ENCODE data around the gene SDF4. TPM values are rescaled to one million over a fixed set of nuclear protein-coding genes. Genes with fewer than 3 reads are reported as not detected.
"Not testable (repeated sequence)": the region's sequence is repeated elsewhere in the genome, so short reads cannot be mapped to it uniquely, and the experiment has no call there.

The SDF4 gene
- total RNA-seq, 1 experiment from 2014 or later: 142 TPM

GRCh38 chr1:1259951-1260600 is 28.3 kb upstream of the SDF4 start:
- DNase-seq (ENCODE audit: low read depth): no peak

- no peak for DNase-seq (ENCODE audit: low read depth)
Observed at GRCh38 chr1:1259540-1259939, 27.7 kb upstream of the SDF4 start.

GRCh38 chr1:1259119-1259488 is 27.3 kb upstream of the SDF4 start:
- DNase-seq (ENCODE audit: low read depth): no peak

GRCh38 chr1:1256956-1257871 is 25.4 kb upstream of the SDF4 start:
- DNase-seq (ENCODE audit: low read depth): no peak

GRCh38 chr1:1255611-1256010 is 23.8 kb upstream of the SDF4 start:
- no peak for DNase-seq (ENCODE audit: low read depth)

GRCh38 chr1:1255078-1255477 is 23.3 kb upstream of the SDF4 start:
- no peak for DNase-seq (ENCODE audit: low read depth)

- no peak for DNase-seq (ENCODE audit: low read depth)
Observed at GRCh38 chr1:1254667-1254998, 22.8 kb upstream of the SDF4 start.

GRCh38 chr1:1253972-1254666 is 22.3 kb upstream of the SDF4 start:
- DNase-seq (ENCODE audit: low read depth): no peak

GRCh38 chr1:1253314-1253713 is 21.5 kb upstream of the SDF4 start:
- DNase-seq (ENCODE audit: low read depth): no peak

GRCh38 chr1:1250786-1251284 is 19.0 kb upstream of the SDF4 start:
- no peak for DNase-seq (ENCODE audit: low read depth)

GRCh38 chr1:1248009-1248913 is 16.5 kb upstream of the SDF4 start:
- not testable (repeated sequence) for DNase-seq (ENCODE audit: low read depth)

- no peak for DNase-seq (ENCODE audit: low read depth)
Observed at GRCh38 chr1:1247341-1247913, 15.6 kb upstream of the SDF4 start.

- DNase-seq (ENCODE audit: low read depth): no peak
Observed at GRCh38 chr1:1246577-1247340, 15.0 kb upstream of the SDF4 start, which contains the start of gene C1QTNF12. Gene C1QTNF12 (minus strand): TSS chr1:1246722. CDS start chr1:1246690, 32 bp downstream.

- no peak for DNase-seq (ENCODE audit: low read depth)
Observed at GRCh38 chr1:1245817-1246576, 14.2 kb upstream of the SDF4 start.

- no peak for DNase-seq (ENCODE audit: low read depth)
Observed at GRCh38 chr1:1245178-1245816, 13.5 kb upstream of the SDF4 start.

- DNase-seq (ENCODE audit: low read depth): no peak
Observed at GRCh38 chr1:1244192-1244811, 12.5 kb upstream of the SDF4 start.

- DNase-seq (ENCODE audit: low read depth): no peak
Observed at GRCh38 chr1:1243807-1244191, 12.0 kb upstream of the SDF4 start.

GRCh38 chr1:1243266-1243660 is 11.5 kb upstream of the SDF4 start:
- DNase-seq (ENCODE audit: low read depth): no peak
